Gastroesophageal sphincter (tissue), 3 donors: Measurements from ENCODE around the gene ZNF607.

Experiments used
- CTCF ChIP-seq, 4 experiments: fragments of 200-600 bp in 2 of 4; fragments of 450-650 bp in 2 of 4; sonication (generic) in 1 of 4; IDR thresholded peaks; one replicate each; pipeline ENCODE4 v1.5.1; 2017 to 2019; ENCODE audit warnings: antibody characterized with exemption in 4 of 4, mild to moderate bottlenecking in 2 of 4, moderate library complexity in 2 of 4
- EP300 ChIP-seq: sonication (generic); formaldehyde crosslinking; IDR thresholded peaks from one replicate; pipeline ENCODE4 v1.6.1; 2017; ENCODE audit warnings: antibody characterized with exemption, mild to moderate bottlenecking
- POLR2A ChIP-seq, 2 donors: fragments of 450-650 bp; IDR thresholded peaks; one replicate each; pipeline ENCODE4 v1.6.1; 2017; ENCODE audit warnings: antibody characterized with exemption in 2 of 2, mild to moderate bottlenecking in 2 of 2, moderate library complexity in 1 of 2
- POLR2AphosphoS5 ChIP-seq: sonication (generic); formaldehyde crosslinking; IDR thresholded peaks from one replicate; pipeline ENCODE4 v1.6.1; 2017; ENCODE audit warnings: antibody characterized with exemption

- no peak for TF ChIP-seq POLR2A (IDR thresholded peaks at IDR 0.05)
- no peak for TF ChIP-seq CTCF (IDR thresholded peaks at IDR 0.05)
- TF ChIP-seq EP300: no peak
- no peak for TF ChIP-seq POLR2AphosphoS5
Observed at GRCh38 chr19:37763488-37763887, 43.9 kb upstream of the ZNF607 start.
